Smooth muscle cell (in vitro differentiated cells): ENCODE results near the gene DEPP1. TPM values are rescaled to one million over a fixed set of nuclear protein-coding genes. Genes with fewer than 3 reads are reported as not detected.

Experiments used
- DNase-seq: peaks from one replicate; lab custom pipeline; 2025; ENCODE audit not compliant: unreplicated experiment; lab: John Stamatoyannopoulos, UW
- H2AFZ ChIP-seq: fragments of 200-600 bp; sonication (generic); 2 replicates; pipeline ENCODE4 v1.6.0; 2016; ENCODE audit warnings: antibody characterized with exemption, low read depth, mild to moderate bottlenecking
- H3F3A ChIP-seq: fragments of 200-600 bp; sonication (generic); 2 replicates; pipeline ENCODE4 v1.6.0; 2017; ENCODE audit warnings: antibody characterized with exemption, low read depth
- H3K27ac ChIP-seq: fragments of 200-600 bp; sonication (generic); 2 replicates; pipeline ENCODE4 v1.5.1; 2016; ENCODE audit warnings: low read depth, mild to moderate bottlenecking
- H3K27me3 ChIP-seq: fragments of 200-600 bp; sonication (generic); 2 replicates; pipeline ENCODE4 v1.6.1; 2016; ENCODE audit warnings: low read depth, mild to moderate bottlenecking
- H3K36me3 ChIP-seq: fragments of 200-600 bp; sonication (generic); 2 replicates; pipeline ENCODE4 v1.5.1; 2016; ENCODE audit warnings: low read depth
- H3K4me1 ChIP-seq: fragments of 200-600 bp; sonication (generic); 2 replicates; pipeline ENCODE4 v1.5.1; 2016; ENCODE audit warnings: low read depth
- H3K4me2 ChIP-seq: fragments of 200-600 bp; sonication (generic); 2 replicates; pipeline ENCODE4 v1.6.0; 2016; ENCODE audit warnings: mild to moderate bottlenecking
- H3K4me3 ChIP-seq: fragments of 200-600 bp; sonication (generic); 2 replicates; pipeline ENCODE4 v1.5.1; 2016; ENCODE audit warnings: mild to moderate bottlenecking
- H3K79me2 ChIP-seq: fragments of 200-600 bp; sonication (generic); 2 replicates; pipeline ENCODE4 v1.6.0; 2016; ENCODE audit warnings: low read depth, mild to moderate bottlenecking
- H3K9ac ChIP-seq: fragments of 200-600 bp; sonication (generic); 2 replicates; pipeline ENCODE4 v1.6.0; 2016; ENCODE audit warnings: low read depth
- H3K9me3 ChIP-seq: fragments of 200-600 bp; sonication (generic); replicated peaks from 2 replicates; pipeline ENCODE4 v1.5.1; 2016; ENCODE audit warnings: low read depth
- H4K20me1 ChIP-seq: fragments of 200-600 bp; sonication (generic); 2 replicates; pipeline ENCODE4 v1.6.0; 2016; ENCODE audit warnings: low read depth
- CTCF ChIP-seq: fragments of 200-600 bp; sonication (generic); IDR thresholded peaks from 2 replicates; pipeline ENCODE4 v1.5.1; 2017; ENCODE audit warnings: borderline replicate concordance, mild to moderate bottlenecking, antibody characterized with exemption; ENCODE audit not compliant: insufficient read depth, poor library complexity, severe bottlenecking
- WGBS: methylation state at CpG from one replicate; pipeline ENCODE4 v1.1.7; 2016; ENCODE audit warnings: low lambda C conversion rate; 5-methylcytosine and 5-hydroxymethylcytosine counted together
- polyA plus RNA-seq: library from polyadenylated mRNA; unstranded; fragments of >200 nt; fragmentation: Nextera tagmentation; extraction: Ambion mirVana; gene quantifications from 2 replicates; pipeline ENCODE4 v1.2.1, GENCODE V29; 2016
- total RNA-seq: library from RNA; depleted of rRNA; stranded (reverse); fragments of >200 nt; gene quantifications from 2 replicates; pipeline ENCODE4 v1.2.3, GENCODE V29; 2014

The DEPP1 gene
- total and polyA plus RNA-seq, 2 experiments from 2014 or later, result 12.9 to 13.2 TPM

- H3K4me2 ChIP-seq, result no peak overlapping the region
- H3K4me3 ChIP-seq, result no peak overlapping the region
- H3K36me3 ChIP-seq, result no peaks in the 10 kb centered on the region
- H3K9ac ChIP-seq, result no peak overlapping the region
- TF ChIP-seq CTCF, result no peak
- peaks cover 11% of the 10 kb centered on the region for H3K4me1 ChIP-seq
- H3F3A ChIP-seq, result no peaks in the 10 kb centered on the region
- no peak overlapping the region for H2AFZ ChIP-seq
- H3K27me3 ChIP-seq, result no peaks in the 10 kb centered on the region
- no peak for DNase-seq
- H4K20me1 ChIP-seq, result no peaks in the 10 kb centered on the region
- no peaks in the 10 kb centered on the region for H3K79me2 ChIP-seq
- no peak overlapping the region for H3K27ac ChIP-seq
- H3K9me3 ChIP-seq, result no peaks in the 10 kb centered on the region
Observed at GRCh38 chr10:44954962-44955361, 23.6 kb downstream of the DEPP1 start.

GRCh38 chr10:44954042-44954441 lies 24.6 kb downstream of the DEPP1 start:
- Histone ChIP-seq H3K4me3 (no peak overlapping the region), H3K9me3 (no peaks in the 10 kb centered on the region), H3K9ac (no peak overlapping the region)

GRCh38 chr10:44952779-44953231 lies 25.8 kb downstream of the DEPP1 start:
- Histone ChIP-seq H4K20me1 (no peaks in the 10 kb centered on the region), H3K9ac (no peak overlapping the region), H3K27me3 (no peaks in the 10 kb centered on the region), H3K4me2 (no peak overlapping the region), H3K36me3 (no peaks in the 10 kb centered on the region), H3K27ac (no peak overlapping the region), H3K79me2 (no peaks in the 10 kb centered on the region), H3K9me3 (no peaks in the 10 kb centered on the region), H3F3A (no peaks in the 10 kb centered on the region), H2AFZ (no peak overlapping the region), H3K4me3 (no peak overlapping the region), H3K4me1 (peaks cover 3% of the 10 kb centered on the region)
- DNase-seq, result no peak
- TF ChIP-seq CTCF, result no peak
- 50% methylated on average over 2 of the region's 2 CpGs for WGBS

More at GRCh38 chr10:44954042-44954441, 24.6 kb downstream of the DEPP1 start:
- H3K27me3 ChIP-seq, result no peaks in the 10 kb centered on the region
- TF ChIP-seq CTCF, result no peak
- peaks cover 9% of the 10 kb centered on the region for H3K4me1 ChIP-seq
- H3K79me2 ChIP-seq, result no peaks in the 10 kb centered on the region
- no peak overlapping the region for H3K27ac ChIP-seq
- H3K36me3 ChIP-seq, result no peaks in the 10 kb centered on the region
- no peak overlapping the region for H2AFZ ChIP-seq
- H3K4me2 ChIP-seq, result no peak overlapping the region
- H3F3A ChIP-seq, result no peaks in the 10 kb centered on the region
- H4K20me1 ChIP-seq, result no peaks in the 10 kb centered on the region
- DNase-seq, result no peak

- Histone ChIP-seq H3K9me3 (no peaks in the 10 kb centered on the region), H3K27me3 (no peaks in the 10 kb centered on the region), H3K9ac (no peak overlapping the region), H2AFZ (no peak overlapping the region), H3F3A (no peaks in the 10 kb centered on the region), H3K4me2 (no peak overlapping the region), H3K4me3 (no peak overlapping the region), H3K79me2 (no peaks in the 10 kb centered on the region), H3K27ac (no peak overlapping the region), H3K4me1 (peaks cover 3% of the 10 kb centered on the region), H3K36me3 (no peaks in the 10 kb centered on the region), H4K20me1 (no peaks in the 10 kb centered on the region)
- 93% methylated on average over 7 of the region's 7 CpGs for WGBS
- TF ChIP-seq CTCF, result no peak
- DNase-seq, result no peak
Observed at GRCh38 chr10:44951576-44952226, 26.9 kb downstream of the DEPP1 start.
